GM18951 (cell line): ENCODE data around the gene SAMD4A.

Experiments
- POLR2A ChIP-seq: IDR thresholded peaks from 4 replicates; pipeline ENCODE4 v1.6.1; 2011; ENCODE audit warnings: mild to moderate bottlenecking; ENCODE audit not compliant: insufficient read length, insufficient read depth; ENCODE audit errors: extremely low read depth
- in situ Hi-C: fragments of 300-500 bp; cut with MboI; formaldehyde crosslinking; loops from one replicate; pipeline ENCODE4 v1.12.0; 2022; ENCODE audit warnings: low sequenced_read_pairs, mixed read lengths, inconsistent platforms; ENCODE audit not compliant: unreplicated experiment

The SAMD4A gene

GRCh38 chr14:54570631-54571415 is 3.9 kb downstream of the SAMD4A start:
- no peak for TF ChIP-seq POLR2A
- in situ Hi-C loops = loop anchor here (10.0 kb wide), 1 partner anchor 204 kb away; no protein-coding TSS in a partner anchor

GRCh38 chr14:54572316-54572715 is 5.4 kb downstream of the SAMD4A start:
- TF ChIP-seq POLR2A = no peak
- in situ Hi-C loops = loop anchor here (10.0 kb wide), 1 partner anchor 202 kb away; no protein-coding TSS in a partner anchor

- in situ Hi-C loops = loop anchor here (10.0 kb wide), 1 partner anchor 200 kb away; no protein-coding TSS in a partner anchor
- no peak for TF ChIP-seq POLR2A
These were observed 7.6 kb downstream of the SAMD4A start for GRCh38 chr14:54574528-54574927.

- in situ Hi-C loops = loop anchor here (10.0 kb wide), 1 partner anchor 197 kb away; no protein-coding TSS in a partner anchor
- TF ChIP-seq POLR2A = no peak
These were observed 10.6 kb downstream of the SAMD4A start for GRCh38 chr14:54577494-54577893.

GRCh38 chr14:54577977-54578376 is 11.0 kb downstream of the SAMD4A start:
- TF ChIP-seq POLR2A = no peak
- in situ Hi-C loops = loop anchor here (10.0 kb wide), 1 partner anchor 197 kb away; no protein-coding TSS in a partner anchor

GRCh38 chr14:54579621-54580020 is 12.7 kb downstream of the SAMD4A start:
- in situ Hi-C loops = loop anchor here (10.0 kb wide), 1 partner anchor 195 kb away; no protein-coding TSS in a partner anchor
- TF ChIP-seq POLR2A = no peak

- in situ Hi-C loops = no loop called here
- no peak for TF ChIP-seq POLR2A
These were observed 14.0 kb downstream of the SAMD4A start for GRCh38 chr14:54580933-54581332.

- no peak for TF ChIP-seq POLR2A
- in situ Hi-C loops = no loop called here
These were observed 15.4 kb downstream of the SAMD4A start for GRCh38 chr14:54582334-54582733.

GRCh38 chr14:54584097-54584496 is 17.2 kb downstream of the SAMD4A start:
- no peak for TF ChIP-seq POLR2A
- in situ Hi-C loops = no loop called here

GRCh38 chr14:54585214-54585613 is 18.3 kb downstream of the SAMD4A start:
- in situ Hi-C loops = no loop called here
- no peak for TF ChIP-seq POLR2A

- in situ Hi-C loops = no loop called here
- no peak for TF ChIP-seq POLR2A
These were observed 22.1 kb downstream of the SAMD4A start for GRCh38 chr14:54589076-54589475.

- TF ChIP-seq POLR2A = no peak
These were observed 22.9 kb downstream of the SAMD4A start for GRCh38 chr14:54589843-54590242.

GRCh38 chr14:54590481-54590880 is 23.6 kb downstream of the SAMD4A start:
- no peak for TF ChIP-seq POLR2A

More at GRCh38 chr14:54589843-54590242, 22.9 kb downstream of the SAMD4A start:
- in situ Hi-C loops = no loop called here

GRCh38 chr14:54591461-54591860 is 24.5 kb downstream of the SAMD4A start:
- in situ Hi-C loops = no loop called here
- no peak for TF ChIP-seq POLR2A

More at GRCh38 chr14:54590481-54590880, 23.6 kb downstream of the SAMD4A start:
- in situ Hi-C loops = no loop called here

- in situ Hi-C loops = no loop called here
- no peak for TF ChIP-seq POLR2A
These were observed 24.9 kb downstream of the SAMD4A start for GRCh38 chr14:54591866-54592265.

- TF ChIP-seq POLR2A = no peak
- in situ Hi-C loops = no loop called here
These were observed 26.9 kb downstream of the SAMD4A start for GRCh38 chr14:54593860-54594259.
